Lower leg skin (tissue), 3 donors: ENCODE data around the gene ABCG1.

ENCODE experiments used
- POLR2A ChIP-seq, 2 donors: fragments of 450-650 bp; IDR thresholded peaks; one replicate each; pipeline ENCODE4 v1.6.1; 2016 to 2017; ENCODE audit warnings: antibody characterized with exemption in 2 of 2, mild to moderate bottlenecking in 1 of 2, moderate library complexity in 1 of 2
- TF ChIP-seq, protein P1 (sequence below), 3 donors: fragments of 450-650 bp; IDR thresholded peaks; one replicate each; pipeline ENCODE4 v1.5.1; 2016; ENCODE audit warnings: antibody characterized with exemption in 3 of 3, mild to moderate bottlenecking in 3 of 3, moderate library complexity in 2 of 3

DNA sequence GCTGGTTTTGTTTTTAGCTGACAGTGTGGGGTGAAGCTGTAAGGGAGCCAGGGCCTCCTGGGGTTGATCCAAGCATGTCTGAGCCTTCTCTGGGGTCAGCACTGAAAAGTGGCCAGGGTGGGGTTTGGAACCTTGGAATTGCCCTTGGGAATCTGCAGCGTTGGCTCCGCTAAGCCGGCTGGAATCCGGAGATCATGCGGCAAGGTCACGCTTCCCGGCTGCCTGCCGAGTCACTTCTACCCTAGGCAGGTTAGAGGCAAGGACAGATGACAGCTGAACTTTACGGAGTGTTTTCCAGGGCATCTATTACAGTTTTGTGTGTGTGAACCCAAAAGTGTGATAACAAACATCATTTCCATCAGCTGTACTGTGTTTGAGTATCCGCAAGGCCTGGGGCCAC, 17.1 kb downstream of the ABCG1 start:
- TF ChIP-seq, protein P1, sequence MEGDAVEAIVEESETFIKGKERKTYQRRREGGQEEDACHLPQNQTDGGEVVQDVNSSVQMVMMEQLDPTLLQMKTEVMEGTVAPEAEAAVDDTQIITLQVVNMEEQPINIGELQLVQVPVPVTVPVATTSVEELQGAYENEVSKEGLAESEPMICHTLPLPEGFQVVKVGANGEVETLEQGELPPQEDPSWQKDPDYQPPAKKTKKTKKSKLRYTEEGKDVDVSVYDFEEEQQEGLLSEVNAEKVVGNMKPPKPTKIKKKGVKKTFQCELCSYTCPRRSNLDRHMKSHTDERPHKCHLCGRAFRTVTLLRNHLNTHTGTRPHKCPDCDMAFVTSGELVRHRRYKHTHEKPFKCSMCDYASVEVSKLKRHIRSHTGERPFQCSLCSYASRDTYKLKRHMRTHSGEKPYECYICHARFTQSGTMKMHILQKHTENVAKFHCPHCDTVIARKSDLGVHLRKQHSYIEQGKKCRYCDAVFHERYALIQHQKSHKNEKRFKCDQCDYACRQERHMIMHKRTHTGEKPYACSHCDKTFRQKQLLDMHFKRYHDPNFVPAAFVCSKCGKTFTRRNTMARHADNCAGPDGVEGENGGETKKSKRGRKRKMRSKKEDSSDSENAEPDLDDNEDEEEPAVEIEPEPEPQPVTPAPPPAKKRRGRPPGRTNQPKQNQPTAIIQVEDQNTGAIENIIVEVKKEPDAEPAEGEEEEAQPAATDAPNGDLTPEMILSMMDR (IDR thresholded peaks at IDR 0.05) = no peak
- TF ChIP-seq POLR2A (IDR thresholded peaks at IDR 0.05) = no peak
